Measurements from ENCODE around the gene TMEM171. TPM values are rescaled to one million over a fixed set of nuclear protein-coding genes. Genes with fewer than 3 reads are reported as not detected.

The TMEM171 gene
- total RNA-seq (15.4 TPM), polyA plus RNA-seq (ENCODE audit: insufficient read depth, low read depth, low replicate concordance) (17.7 TPM)
- long read RNA-seq, donor 1, partial matches to known transcripts: 0 of 1 reads
- long read RNA-seq, donor 1, other reads (novel, unspliced or antisense): 0 of 1 reads
- long read RNA-seq, donor 2, partial matches to known transcripts: 0 of 2 reads
- long read RNA-seq, donor 2, other reads (novel, unspliced or antisense): 0 of 2 reads
- long read RNA-seq, donor 3, partial matches to known transcripts: 0 of 3 reads
- long read RNA-seq, donor 3, other reads (novel, unspliced or antisense): 0 of 3 reads
- long read RNA-seq, donor 4, partial matches to known transcripts: 0 of 1 reads
- long read RNA-seq, donor 4, other reads (novel, unspliced or antisense): 0 of 1 reads
- long read RNA-seq, donor 5: 0 reads
- long read RNA-seq, donor 6: 0 reads
- long read RNA-seq, donor 7, transcript TMEM171-202 (4 exons, 1,535 nt): major isoform, 8 of 20 reads
- long read RNA-seq, donor 7, partial matches to known transcripts: 5 of 20 reads
- long read RNA-seq, donor 7, other reads (novel, unspliced or antisense): 4 of 20 reads
- long read RNA-seq, donor 8: 0 reads
- long read RNA-seq, donor 9, partial matches to known transcripts: 0 of 4 reads
- long read RNA-seq, donor 9, other reads (novel, unspliced or antisense): 0 of 4 reads
- long read RNA-seq, donor 10, partial matches to known transcripts: 0 of 3 reads
- long read RNA-seq, donor 10, other reads (novel, unspliced or antisense): 0 of 3 reads

GRCh38 chr5:73120222-73121118 lies at the start of gene TMEM171:
TMEM171 (plus strand) TSS chr5:73120575; CDS start chr5:73123374, 2,799 bp downstream.
- Histone ChIP-seq H3K27me3 (ENCODE audit: control insufficient read depth, insufficient read depth, low read length) (no peaks in the 10 kb centered on the region), H3K4me3 (ENCODE audit: low read length in 3 of 3) (peak within 1 kb of the TSS; percentile 71 to 84 (median 81)), H3K4me1 (ENCODE audit: control insufficient read depth in 2 of 3, insufficient read depth in 2 of 3, low read depth in 1 of 3, low read length in 3 of 3) (peaks cover 1 to 2% (median 2%) of the 10 kb centered on the region in 3 donors), H3K27ac (ENCODE audit: low read depth in 2 of 2, low read length in 2 of 2) (peak within 1 kb of the TSS; percentile 59 to 74), H3K36me3 (ENCODE audit: control insufficient read depth in 2 of 3, insufficient read depth in 3 of 3, low read length in 3 of 3) (no peaks in the 10 kb centered on the region), H3K9me3 (ENCODE audit: control insufficient read depth in 2 of 3, insufficient read depth in 1 of 3, low read length in 3 of 3) (peaks cover 0 to 4% (median 0%) of the 10 kb centered on the region in 3 donors), H3K9ac (ENCODE audit: low read length in 3 of 3) (peak within 1 kb of the TSS; percentile 42 to 81 (median 45))
- FAIRE-seq: no peak
- peak; percentile 68 to 89 (median 74) for DNase-seq
- TF ChIP-seq CTCF (IDR thresholded peaks at IDR 0.05; ENCODE audit: borderline replicate concordance, extremely low read depth, insufficient read depth): no peak
- intact Hi-C loops (cut with DNase I): no loop called here

- Histone ChIP-seq H3K27me3 (ENCODE audit: control insufficient read depth, insufficient read depth, low read length) (no peaks in the 10 kb centered on the region), H3K9ac (ENCODE audit: low read length in 3 of 3) (no peak overlapping the region), H3K4me1 (ENCODE audit: control insufficient read depth in 2 of 3, insufficient read depth in 2 of 3, low read depth in 1 of 3, low read length in 3 of 3) (no peaks in the 10 kb centered on the region), H3K9me3 (ENCODE audit: control insufficient read depth in 2 of 3, insufficient read depth in 1 of 3, low read length in 3 of 3) (no peaks in the 10 kb centered on the region), H3K36me3 (ENCODE audit: control insufficient read depth in 2 of 3, insufficient read depth in 3 of 3, low read length in 3 of 3) (peaks cover 2 to 8% (median 5%) of the 10 kb centered on the region in 3 donors), H3K27ac (ENCODE audit: low read depth in 2 of 2, low read length in 2 of 2) (no peak overlapping the region), H3K4me3 (ENCODE audit: low read length in 3 of 3) (no peak overlapping the region)
- intact Hi-C loops (cut with DNase I): no loop called here
- DNase-seq (no peak), FAIRE-seq (no peak)
- TF ChIP-seq CTCF (IDR thresholded peaks at IDR 0.05; ENCODE audit: borderline replicate concordance, extremely low read depth, insufficient read depth): no peak
Observed at GRCh38 chr5:73081093-73081492, 39.3 kb upstream of the TMEM171 start.

- DNase-seq: no peak
- Histone ChIP-seq H3K27me3 (ENCODE audit: control insufficient read depth, insufficient read depth, low read length) (no peaks in the 10 kb centered on the region), H3K27ac (ENCODE audit: low read depth in 2 of 2, low read length in 2 of 2) (no peak overlapping the region), H3K4me3 (ENCODE audit: low read length in 3 of 3) (no peak overlapping the region), H3K9ac (ENCODE audit: low read length in 3 of 3) (no peak overlapping the region), H3K36me3 (ENCODE audit: control insufficient read depth in 2 of 3, insufficient read depth in 3 of 3, low read length in 3 of 3) (peaks cover 0 to 11% (median 5%) of the 10 kb centered on the region in 3 donors), H3K4me1 (ENCODE audit: control insufficient read depth in 2 of 3, insufficient read depth in 2 of 3, low read depth in 1 of 3, low read length in 3 of 3) (no peaks in the 10 kb centered on the region), H3K9me3 (ENCODE audit: control insufficient read depth in 2 of 3, insufficient read depth in 1 of 3, low read length in 3 of 3) (no peaks in the 10 kb centered on the region)
- intact Hi-C loops (cut with DNase I): no loop called here
- FAIRE-seq: no peak
- no peak for TF ChIP-seq CTCF (IDR thresholded peaks at IDR 0.05; ENCODE audit: borderline replicate concordance, extremely low read depth, insufficient read depth)
Observed at GRCh38 chr5:73088026-73088425, 32.3 kb upstream of the TMEM171 start.

Measured in kidney (tissue), 22 donors.